ENCODE results near the gene ITGAE. TPM values are rescaled to one million over a fixed set of nuclear protein-coding genes. Genes with fewer than 3 reads are reported as not detected.

ITGAE gene
- total and polyA plus RNA-seq, 10 of the 15 experiments (the other 5 are each of a cell fraction or from before 2014, with no cell fraction given) = 13.1 to 161 (median 34.8) TPM

GRCh38 chr17:3762922-3763776 is 37.8 kb downstream of the ITGAE start (continued):
- TF ChIP-seq, protein P1, sequence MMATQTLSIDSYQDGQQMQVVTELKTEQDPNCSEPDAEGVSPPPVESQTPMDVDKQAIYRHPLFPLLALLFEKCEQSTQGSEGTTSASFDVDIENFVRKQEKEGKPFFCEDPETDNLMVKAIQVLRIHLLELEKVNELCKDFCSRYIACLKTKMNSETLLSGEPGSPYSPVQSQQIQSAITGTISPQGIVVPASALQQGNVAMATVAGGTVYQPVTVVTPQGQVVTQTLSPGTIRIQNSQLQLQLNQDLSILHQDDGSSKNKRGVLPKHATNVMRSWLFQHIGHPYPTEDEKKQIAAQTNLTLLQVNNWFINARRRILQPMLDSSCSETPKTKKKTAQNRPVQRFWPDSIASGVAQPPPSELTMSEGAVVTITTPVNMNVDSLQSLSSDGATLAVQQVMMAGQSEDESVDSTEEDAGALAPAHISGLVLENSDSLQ (IDR thresholded peaks at IDR 0.05) = 0 out of 2 replicates have a peak, but pooled peaks have one; percentile 20
- TF ChIP-seq NFYA (IDR thresholded peaks at IDR 0.05; ENCODE audit: borderline replicate concordance, low read depth, low read length) (no peak), E2F8 (IDR thresholded peaks at IDR 0.05; ENCODE audit: low read depth, partially characterized antibody) (no peak), EGR1 (IDR thresholded peaks at IDR 0.05; ENCODE audit: borderline replicate concordance in 1 of 2, low read depth in 2 of 2, low read length in 2 of 2) (no peak), IKZF2 (IDR thresholded peaks at IDR 0.05) (peak; percentile 94 to 95), GABPA (IDR thresholded peaks at IDR 0.05; ENCODE audit: low read depth) (no peak), E4F1 (IDR thresholded peaks at IDR 0.05; ENCODE audit: borderline replicate concordance, partially characterized antibody) (no peak), TCF12 (IDR thresholded peaks at IDR 0.05; ENCODE audit: low read depth, low read length) (peak; percentile 14; the same call in 1 of the 2 replicates), NR2C1 (IDR thresholded peaks at IDR 0.05) (no peak), RAD21 (IDR thresholded peaks at IDR 0.05; ENCODE audit: insufficient read depth, low read depth, low read length) (0 out of 2 replicates have a peak, but pooled peaks have one; percentile 1), HDAC2 (IDR thresholded peaks at IDR 0.05) (no peak), ZBTB11 (CRISPR knock-in tag; IDR thresholded peaks at IDR 0.05) (no peak)
- TF ChIP-seq, protein P2, sequence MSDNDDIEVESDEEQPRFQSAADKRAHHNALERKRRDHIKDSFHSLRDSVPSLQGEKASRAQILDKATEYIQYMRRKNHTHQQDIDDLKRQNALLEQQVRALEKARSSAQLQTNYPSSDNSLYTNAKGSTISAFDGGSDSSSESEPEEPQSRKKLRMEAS (IDR thresholded peaks at IDR 0.05; ENCODE audit: low read depth, low read length) = no peak
- TF ChIP-seq, protein P3, sequence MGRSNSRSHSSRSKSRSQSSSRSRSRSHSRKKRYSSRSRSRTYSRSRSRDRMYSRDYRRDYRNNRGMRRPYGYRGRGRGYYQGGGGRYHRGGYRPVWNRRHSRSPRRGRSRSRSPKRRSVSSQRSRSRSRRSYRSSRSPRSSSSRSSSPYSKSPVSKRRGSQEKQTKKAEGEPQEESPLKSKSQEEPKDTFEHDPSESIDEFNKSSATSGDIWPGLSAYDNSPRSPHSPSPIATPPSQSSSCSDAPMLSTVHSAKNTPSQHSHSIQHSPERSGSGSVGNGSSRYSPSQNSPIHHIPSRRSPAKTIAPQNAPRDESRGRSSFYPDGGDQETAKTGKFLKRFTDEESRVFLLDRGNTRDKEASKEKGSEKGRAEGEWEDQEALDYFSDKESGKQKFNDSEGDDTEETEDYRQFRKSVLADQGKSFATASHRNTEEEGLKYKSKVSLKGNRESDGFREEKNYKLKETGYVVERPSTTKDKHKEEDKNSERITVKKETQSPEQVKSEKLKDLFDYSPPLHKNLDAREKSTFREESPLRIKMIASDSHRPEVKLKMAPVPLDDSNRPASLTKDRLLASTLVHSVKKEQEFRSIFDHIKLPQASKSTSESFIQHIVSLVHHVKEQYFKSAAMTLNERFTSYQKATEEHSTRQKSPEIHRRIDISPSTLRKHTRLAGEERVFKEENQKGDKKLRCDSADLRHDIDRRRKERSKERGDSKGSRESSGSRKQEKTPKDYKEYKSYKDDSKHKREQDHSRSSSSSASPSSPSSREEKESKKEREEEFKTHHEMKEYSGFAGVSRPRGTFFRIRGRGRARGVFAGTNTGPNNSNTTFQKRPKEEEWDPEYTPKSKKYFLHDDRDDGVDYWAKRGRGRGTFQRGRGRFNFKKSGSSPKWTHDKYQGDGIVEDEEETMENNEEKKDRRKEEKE (IDR thresholded peaks at IDR 0.05) = no peak

All from GM12878 (cell line).